Body of pancreas (tissue), 4 donors: ENCODE data around the gene TMTC2.

Source experiments
- CTCF ChIP-seq, 7 experiments: fragments of 450-650 bp in 4 of 7; fragments of 200-600 bp in 3 of 7; sonication (generic) in 3 of 7; IDR thresholded peaks; one replicate each; pipeline ENCODE4 v1.5.1; 2016 to 2019; ENCODE audit warnings: antibody characterized with exemption in 7 of 7
- POLR2A ChIP-seq, 3 donors: fragments of 450-650 bp; IDR thresholded peaks; one replicate each; pipeline ENCODE4 v1.6.1; 2016; ENCODE audit warnings: antibody characterized with exemption in 3 of 3, mild to moderate bottlenecking in 2 of 3

- TF ChIP-seq POLR2A (IDR thresholded peaks at IDR 0.05), result no peak
- TF ChIP-seq CTCF (IDR thresholded peaks at IDR 0.05), result no peak
Observed at GRCh38 chr12:83018088-83018487, 331.4 kb downstream of the TMTC2 start.
